ENCODE data around the gene LSG1. TPM values are rescaled to one million over a fixed set of nuclear protein-coding genes. Genes with fewer than 3 reads are reported as not detected.

The LSG1 gene
- total RNA-seq, 1 donor from 2014 or later, result 53.6 TPM

DNA sequence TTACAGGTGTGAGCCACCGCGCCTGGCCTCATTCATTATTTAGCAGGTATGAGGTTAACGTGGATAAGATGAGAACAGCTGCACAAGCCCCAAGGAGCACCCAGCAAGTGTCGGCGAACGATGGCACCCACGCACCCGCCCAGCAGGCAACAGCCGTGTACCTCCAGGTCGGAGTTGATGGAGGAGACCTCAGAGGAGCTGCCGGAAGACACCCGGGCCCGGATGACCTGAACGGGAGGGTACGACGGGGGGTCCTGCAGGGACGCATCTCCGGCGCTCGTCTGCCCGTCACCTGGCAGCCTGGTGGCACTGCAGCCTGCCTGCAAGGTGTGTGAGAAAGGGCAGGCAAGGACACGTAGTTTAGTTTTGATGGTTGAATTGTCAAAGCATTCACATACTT lies 67.9 kb downstream of the LSG1 start:
- no peak for DNase-seq (ENCODE audit: low spot score)
- H3K4me3 Mint-ChIP-seq (ENCODE audit: low read depth), result no peak overlapping the region
- intact Hi-C loops (cut with micrococcal nuclease), result no loop called here

DNA sequence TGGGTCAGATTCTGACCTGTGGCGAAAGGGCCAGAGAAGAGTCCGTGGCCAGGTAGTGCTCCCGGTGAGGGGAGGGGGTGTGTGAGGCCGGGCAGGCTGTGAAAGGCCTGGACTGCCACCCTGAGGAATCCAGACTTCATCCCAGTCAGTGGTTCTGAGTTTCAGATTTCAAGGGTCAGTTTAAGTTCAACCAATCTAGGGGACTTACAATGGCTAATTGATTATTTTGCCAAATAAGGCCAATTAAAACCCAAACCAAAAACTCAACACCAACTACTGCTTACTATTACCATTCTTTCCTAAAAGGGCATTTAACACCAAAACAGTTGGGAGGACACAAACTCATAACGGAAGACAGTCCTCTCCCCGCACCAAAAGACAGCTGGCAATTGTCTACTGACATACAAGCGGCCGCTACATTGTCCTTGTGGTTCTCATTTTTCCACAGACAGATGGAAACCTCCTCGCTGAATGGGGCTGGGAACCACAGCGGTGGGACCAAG lies 69.3 kb downstream of the LSG1 start:
- H3K4me3 Mint-ChIP-seq (ENCODE audit: low read depth), result no peak overlapping the region
- intact Hi-C loops (cut with micrococcal nuclease), result no loop called here
- no peaks in the 10 kb centered on the region for H3K27me3 Mint-ChIP-seq (ENCODE audit: low read depth)
- H3K27ac Mint-ChIP-seq, result no peak overlapping the region
- no peak for DNase-seq (ENCODE audit: low spot score)
- H3K4me1 Mint-ChIP-seq (ENCODE audit: low read depth), result no peaks in the 10 kb centered on the region
- no peaks in the 10 kb centered on the region for H3K9me3 Mint-ChIP-seq
- H3K36me3 Mint-ChIP-seq (ENCODE audit: low read depth), result no peaks in the 10 kb centered on the region

More for the DNA sequence above, 67.9 kb downstream of the LSG1 start:
- no peaks in the 10 kb centered on the region for H3K27me3 Mint-ChIP-seq (ENCODE audit: low read depth)
- no peaks in the 10 kb centered on the region for H3K9me3 Mint-ChIP-seq
- no peaks in the 10 kb centered on the region for H3K4me1 Mint-ChIP-seq (ENCODE audit: low read depth)
- H3K36me3 Mint-ChIP-seq (ENCODE audit: low read depth), result no peaks in the 10 kb centered on the region
- no peak overlapping the region for H3K27ac Mint-ChIP-seq

DNA sequence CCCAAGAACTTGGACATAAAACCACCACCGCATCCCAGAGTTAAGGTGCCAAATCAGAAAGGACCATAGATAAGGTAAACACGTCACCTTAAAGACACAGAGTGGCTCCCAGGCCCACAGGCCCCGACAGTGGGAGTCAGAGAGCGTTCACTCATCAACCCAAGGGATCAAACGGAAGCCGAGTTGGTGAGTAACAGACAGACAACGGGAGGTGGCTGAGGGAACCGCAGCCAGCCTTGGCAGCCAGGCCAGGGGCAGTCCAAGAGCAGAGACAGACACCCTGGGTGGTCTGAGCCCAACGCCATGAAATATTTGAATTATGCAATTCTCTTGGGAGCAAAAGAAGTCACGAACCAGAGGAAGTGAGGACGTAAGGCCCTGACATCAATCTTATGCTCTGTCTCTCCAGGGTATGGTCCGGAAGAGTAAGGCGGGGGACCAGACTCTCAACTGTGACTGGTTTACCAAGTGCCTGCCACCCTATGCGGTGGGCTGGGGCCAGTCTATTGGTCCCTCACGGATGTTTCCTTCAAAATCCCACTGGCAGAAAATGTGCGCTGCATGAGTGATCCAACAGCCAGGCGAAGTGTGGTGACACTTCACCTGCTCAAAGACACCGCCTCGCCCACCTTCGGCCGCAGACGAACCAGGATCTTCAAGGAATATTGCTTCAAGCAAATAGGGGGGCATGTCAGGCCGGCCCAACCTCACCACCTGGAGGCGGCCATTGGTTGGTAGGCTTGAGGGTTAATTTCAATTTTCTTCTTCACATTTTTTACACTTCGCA lies 73.0 kb downstream of the LSG1 start:
- Mint-ChIP-seq H3K36me3 (ENCODE audit: low read depth) (no peaks in the 10 kb centered on the region), H3K27me3 (ENCODE audit: low read depth) (no peaks in the 10 kb centered on the region), H3K9me3 (no peaks in the 10 kb centered on the region), H3K4me3 (ENCODE audit: low read depth) (no peak overlapping the region), H3K4me1 (ENCODE audit: low read depth) (peaks cover 5% of the 10 kb centered on the region), H3K27ac (no peak overlapping the region)
- DNase-seq (ENCODE audit: low spot score), result no peak
- intact Hi-C loops (cut with micrococcal nuclease), result no loop called here

DNA sequence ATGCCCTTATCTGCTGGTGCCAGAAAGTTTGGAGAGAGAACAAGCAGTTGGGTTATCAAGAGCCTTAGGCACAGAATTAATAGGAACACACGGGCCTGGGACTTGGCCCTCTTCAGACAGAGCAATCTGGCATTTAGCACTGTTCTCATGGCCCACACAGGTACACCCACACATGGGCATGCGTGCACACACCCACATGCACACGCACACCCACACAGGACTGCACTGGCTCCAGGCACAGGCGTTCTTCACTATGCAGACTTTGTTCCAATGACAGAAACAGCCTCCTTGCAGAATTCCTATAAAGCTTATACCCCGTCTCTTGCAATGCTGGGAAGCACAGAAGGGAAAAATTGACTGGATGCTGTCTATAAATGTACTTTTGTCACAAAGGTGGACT lies 75.1 kb downstream of the LSG1 start:
- Mint-ChIP-seq H3K36me3 (ENCODE audit: low read depth) (no peaks in the 10 kb centered on the region), H3K27me3 (ENCODE audit: low read depth) (no peaks in the 10 kb centered on the region), H3K9me3 (no peaks in the 10 kb centered on the region), H3K4me3 (ENCODE audit: low read depth) (no peak overlapping the region), H3K27ac (no peak overlapping the region), H3K4me1 (ENCODE audit: low read depth) (peaks cover 5% of the 10 kb centered on the region)
- intact Hi-C loops (cut with micrococcal nuclease), result loop anchor here (2.0 kb wide), 1 partner anchor 264 kb away; no protein-coding TSS in a partner anchor
- no peak for DNase-seq (ENCODE audit: low spot score)

DNA sequence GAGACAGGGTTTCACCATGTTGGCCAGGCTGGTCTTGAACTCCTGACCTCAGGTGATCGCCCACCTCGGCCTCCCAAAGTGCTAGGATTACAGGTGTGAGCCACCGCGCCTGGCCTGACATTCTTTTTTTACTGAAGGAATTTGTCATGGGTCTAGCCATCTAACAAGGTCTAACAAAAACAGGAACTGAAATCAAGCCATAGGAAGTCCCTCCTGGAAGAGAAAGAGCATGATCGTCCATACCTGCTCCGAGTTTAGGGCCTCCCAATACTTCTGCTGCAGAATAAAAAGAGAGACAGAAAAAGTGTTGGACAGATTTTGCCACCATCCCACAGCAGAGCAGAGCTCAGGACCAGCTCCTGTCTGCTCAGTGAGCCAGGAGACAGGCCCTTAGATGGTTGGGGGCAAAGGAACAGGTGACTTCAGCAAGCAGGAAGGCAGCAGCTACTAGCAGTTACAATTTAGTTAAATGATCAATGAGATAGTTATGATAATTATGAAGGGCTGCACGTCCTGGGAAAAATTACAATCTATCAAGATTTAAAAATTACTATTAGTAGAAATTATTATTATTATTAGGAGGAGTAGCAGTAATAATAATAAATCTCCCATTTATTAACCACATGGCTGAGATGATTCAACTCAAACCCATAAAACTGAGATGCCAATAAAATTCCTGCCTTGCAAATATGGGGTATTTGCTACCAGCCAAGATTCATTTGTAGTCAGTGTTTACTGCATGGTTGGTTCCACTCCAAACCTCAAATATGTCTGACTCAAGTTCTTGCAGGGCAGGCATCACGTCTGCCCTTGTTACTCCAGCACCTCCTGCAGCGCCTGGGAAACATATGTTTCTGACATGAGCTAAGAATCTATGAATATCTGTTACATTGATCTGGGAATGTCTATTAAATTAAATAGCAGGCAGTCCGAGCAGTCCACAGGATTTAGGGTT lies 78.9 kb downstream of the LSG1 start:
- Mint-ChIP-seq H3K27ac (no peak overlapping the region), H3K27me3 (ENCODE audit: low read depth) (no peaks in the 10 kb centered on the region), H3K9me3 (no peaks in the 10 kb centered on the region), H3K36me3 (ENCODE audit: low read depth) (no peaks in the 10 kb centered on the region), H3K4me1 (ENCODE audit: low read depth) (peaks cover 5% of the 10 kb centered on the region), H3K4me3 (ENCODE audit: low read depth) (no peak overlapping the region)
- intact Hi-C loops (cut with micrococcal nuclease), result loop anchor here (5.0 kb wide), 1 partner anchor 39 kb away; the partner anchor contains the start of gene TMEM44
- no peak for DNase-seq (ENCODE audit: low spot score)

Other genes with a start within 250 kb of the LSG1 start
- gene ATP13A3, start 185.2 kb downstream of the LSG1 start, total RNA-seq, result 136 and 150 TPM in 2 replicates
- gene TMEM44, start 38.8 kb downstream of the LSG1 start, total RNA-seq, result 9.3 and 9.4 TPM in 2 replicates
- gene FAM43A, start 13.7 kb upstream of the LSG1 start, total RNA-seq, result 6.9 and 7.0 TPM in 2 replicates